GM18520 (cell line): ENCODE measurements around the gene STRADB.
"Not testable (repeated sequence)": the region's sequence is repeated elsewhere in the genome, so short reads cannot be mapped to it uniquely, and the experiment has no call there.

ENCODE experiments used
- ATAC-seq: cut with Tn5 transposase; IDR thresholded peaks from one replicate; pipeline ENCODE4 v1.9.1; 2021; ENCODE audit not compliant: unreplicated experiment

STRADB gene, protein sequence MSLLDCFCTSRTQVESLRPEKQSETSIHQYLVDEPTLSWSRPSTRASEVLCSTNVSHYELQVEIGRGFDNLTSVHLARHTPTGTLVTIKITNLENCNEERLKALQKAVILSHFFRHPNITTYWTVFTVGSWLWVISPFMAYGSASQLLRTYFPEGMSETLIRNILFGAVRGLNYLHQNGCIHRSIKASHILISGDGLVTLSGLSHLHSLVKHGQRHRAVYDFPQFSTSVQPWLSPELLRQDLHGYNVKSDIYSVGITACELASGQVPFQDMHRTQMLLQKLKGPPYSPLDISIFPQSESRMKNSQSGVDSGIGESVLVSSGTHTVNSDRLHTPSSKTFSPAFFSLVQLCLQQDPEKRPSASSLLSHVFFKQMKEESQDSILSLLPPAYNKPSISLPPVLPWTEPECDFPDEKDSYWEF

DNA sequence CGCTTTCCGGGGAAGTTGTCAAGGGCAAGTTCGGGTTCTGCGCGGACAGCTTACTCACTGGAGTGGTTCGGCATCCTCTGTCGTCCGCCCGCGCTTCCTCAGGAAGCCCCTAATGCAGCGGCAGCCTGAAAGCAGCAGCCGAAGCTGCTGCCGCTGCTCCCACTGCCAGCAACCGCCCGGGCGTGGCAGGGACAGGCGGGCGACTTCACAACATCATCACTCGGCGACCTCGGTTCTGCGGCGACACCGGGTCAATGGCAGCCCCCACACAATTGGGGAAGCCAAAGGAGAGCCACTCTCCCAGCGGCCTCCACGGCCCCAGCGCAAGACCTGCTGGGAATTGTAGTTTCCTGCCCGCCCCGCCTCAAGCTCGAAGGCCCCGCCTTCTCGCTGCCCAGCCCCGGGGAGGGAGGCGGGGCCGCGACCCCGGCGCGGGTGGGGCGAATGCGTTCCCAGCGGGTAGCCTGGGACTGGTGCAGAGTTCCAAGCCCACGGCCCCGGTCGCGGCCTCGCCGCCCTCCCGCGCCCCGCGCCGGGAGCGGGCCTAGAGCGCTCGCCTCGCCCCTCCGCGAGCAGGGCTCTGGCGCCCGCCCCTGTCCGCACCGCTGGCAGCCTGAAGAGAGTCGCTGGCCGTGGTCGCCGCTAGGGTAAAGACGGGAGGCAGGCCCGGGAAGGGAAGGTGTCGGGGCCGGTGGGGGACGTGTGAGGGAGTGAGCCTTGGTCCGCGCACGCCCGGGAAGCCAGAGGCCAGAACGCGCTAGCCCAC lies at the start of gene STRADB, which contains the start of gene TRAK2:
Gene STRADB, plus strand, starts transcription at position 449 of the 766 bp plus-strand sequence. CDS start 3,101 bp downstream, outside the sequence.
Gene TRAK2, minus strand, starts transcription at position 167 of the 766 bp plus-strand sequence. CDS start 30,951 bp downstream, outside the sequence.
- ATAC-seq, result peak; percentile 93

DNA sequence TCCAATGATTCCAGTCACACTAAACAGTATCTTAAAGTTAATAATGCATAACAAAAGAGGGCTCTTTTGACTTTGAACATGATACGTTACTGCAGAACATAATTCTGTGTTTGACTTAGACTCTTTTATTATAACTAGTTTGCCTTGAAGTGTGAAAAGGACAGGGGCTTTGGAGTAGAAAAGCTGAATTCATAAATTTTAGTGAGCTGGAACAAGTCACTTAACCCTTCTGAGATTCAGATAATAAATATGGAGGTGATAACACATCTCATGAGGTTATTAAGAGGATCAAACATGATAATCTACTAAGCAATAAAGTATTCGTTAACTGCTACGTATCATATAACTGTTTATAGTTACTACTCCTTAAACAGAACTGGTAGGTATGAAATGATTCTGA lies 49.7 kb upstream of the STRADB start:
- ATAC-seq, result no peak

DNA sequence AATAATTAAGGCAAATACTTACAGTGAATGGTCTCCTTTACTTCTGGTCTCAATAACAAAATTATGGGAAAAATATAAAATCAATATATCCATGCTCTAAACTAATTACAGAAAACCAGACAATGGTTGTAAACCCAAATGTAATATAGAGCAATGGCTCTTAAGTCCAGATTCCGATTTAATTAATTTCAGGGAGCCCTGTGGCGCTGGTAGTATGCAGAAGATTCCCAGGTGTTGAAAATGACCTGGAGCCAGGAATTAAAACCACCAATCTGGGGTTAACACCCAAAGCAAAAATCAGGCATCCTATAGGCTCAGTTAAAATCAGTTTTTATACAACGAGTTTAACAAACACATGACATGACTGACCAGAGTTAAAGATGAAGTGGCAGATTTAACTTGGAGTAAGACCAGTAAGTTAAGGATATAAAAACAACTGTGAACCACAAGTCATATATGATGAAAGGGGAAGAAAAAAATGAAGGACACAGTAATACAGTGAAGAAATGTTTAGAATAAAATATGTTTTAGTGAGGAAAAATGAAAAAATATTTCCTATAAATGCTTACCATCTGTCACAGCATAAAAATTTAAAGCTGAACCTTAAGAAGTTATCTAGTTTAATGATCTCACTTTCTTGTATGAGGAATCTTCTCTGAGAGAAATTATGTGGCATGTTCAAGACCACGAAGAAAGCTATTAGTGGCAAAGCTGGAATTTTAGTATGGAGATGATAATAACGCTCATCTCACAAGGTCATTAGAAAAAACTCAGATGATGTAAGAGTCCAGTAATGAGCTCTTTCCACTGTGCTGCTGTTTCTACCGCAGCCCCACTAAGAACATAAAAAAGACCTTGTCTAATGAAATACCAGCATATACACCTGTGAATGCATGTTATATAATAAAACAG lies 48.6 kb upstream of the STRADB start:
- ATAC-seq, result no peak

DNA sequence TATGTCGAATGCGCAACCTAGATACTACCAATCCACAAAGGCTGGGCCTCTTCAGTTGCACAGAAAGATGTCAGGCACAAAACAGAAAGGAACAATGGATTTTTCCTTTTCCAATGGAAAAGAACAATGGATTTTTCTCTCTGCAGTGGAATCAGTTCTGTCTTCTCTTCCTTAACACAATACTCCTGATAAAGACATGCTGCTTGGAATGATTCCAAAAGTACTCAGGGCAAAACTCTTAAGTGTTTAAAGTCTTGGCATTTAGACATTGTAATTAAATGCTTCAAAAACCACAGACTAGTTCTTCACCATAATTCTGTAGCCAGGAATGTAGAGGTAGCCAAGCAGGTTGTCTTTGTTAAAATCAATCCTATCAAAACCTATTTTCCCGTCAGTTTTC lies 47.7 kb upstream of the STRADB start:
- ATAC-seq, result no peak

DNA sequence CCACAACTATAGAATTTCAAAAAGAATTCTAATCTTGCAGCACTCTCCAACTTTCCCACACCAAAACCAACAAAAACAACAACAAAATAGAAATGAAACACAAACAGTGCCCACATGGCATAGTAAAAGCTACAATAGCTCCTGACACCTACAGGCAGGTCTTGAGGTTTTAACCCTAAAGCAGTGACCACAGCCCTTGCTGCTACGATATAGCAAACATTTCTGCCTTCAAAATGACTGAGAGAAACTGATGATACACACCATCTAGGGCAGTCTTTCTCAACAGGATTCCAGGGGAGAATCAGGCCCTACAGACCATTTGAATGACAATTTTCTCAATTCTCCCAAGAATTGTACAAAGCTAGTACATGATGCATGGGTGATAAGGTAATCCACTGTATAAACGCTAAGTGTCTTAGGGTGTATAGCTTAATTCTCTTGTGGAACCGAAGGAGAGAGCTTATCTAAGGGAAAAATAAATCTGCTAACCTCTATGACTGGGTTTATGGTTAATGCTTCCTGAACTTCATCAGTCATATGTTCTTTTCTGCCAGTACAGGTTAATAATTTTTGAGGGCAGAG lies 46.8 kb upstream of the STRADB start:
- no peak for ATAC-seq

DNA sequence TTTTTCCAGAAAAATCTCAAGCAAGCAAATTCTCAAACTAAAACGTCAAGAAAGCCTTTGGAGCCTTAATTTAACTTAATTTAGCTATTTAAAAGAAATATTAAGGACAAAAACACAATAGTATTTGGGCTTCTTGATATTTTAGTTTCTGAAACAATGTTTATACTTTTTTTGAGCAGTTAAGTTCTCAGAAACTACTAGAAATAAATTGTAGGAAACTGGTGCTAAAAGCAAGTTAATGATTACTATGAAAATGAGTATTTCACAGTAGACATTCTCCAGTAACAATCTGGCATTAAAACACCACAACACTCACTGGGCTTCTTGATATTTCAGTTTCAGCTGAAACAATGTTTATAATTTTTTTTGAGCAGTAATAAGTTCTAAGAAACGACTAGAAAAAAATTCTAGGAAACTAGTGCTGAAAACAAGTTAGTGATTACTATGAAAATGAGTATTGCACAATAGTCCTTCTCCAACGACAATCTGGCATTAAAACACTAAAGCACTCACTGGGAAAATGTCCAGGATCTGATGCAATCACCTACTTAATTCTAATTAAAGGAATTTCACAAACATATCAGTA lies 45.4 kb upstream of the STRADB start:
- no peak for ATAC-seq

DNA sequence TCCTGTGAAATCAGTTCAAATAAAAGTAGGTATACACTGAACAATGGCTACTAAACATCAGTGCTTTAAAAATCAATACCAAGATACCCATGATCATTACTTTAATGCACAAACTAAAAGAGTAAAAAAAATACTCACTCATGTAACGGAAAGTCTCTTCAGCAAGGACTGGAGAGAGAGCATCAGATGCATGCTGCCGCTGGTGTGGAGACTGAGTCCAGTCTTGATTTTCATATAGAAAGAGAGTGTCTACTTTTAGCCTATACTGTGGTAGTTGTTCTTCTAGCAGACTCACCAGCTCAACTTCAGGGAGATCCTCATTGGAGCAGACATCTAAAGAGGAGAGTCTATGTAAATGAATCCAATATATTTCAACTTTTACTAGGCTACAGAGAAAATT lies 44.3 kb upstream of the STRADB start:
- ATAC-seq, result no peak

DNA sequence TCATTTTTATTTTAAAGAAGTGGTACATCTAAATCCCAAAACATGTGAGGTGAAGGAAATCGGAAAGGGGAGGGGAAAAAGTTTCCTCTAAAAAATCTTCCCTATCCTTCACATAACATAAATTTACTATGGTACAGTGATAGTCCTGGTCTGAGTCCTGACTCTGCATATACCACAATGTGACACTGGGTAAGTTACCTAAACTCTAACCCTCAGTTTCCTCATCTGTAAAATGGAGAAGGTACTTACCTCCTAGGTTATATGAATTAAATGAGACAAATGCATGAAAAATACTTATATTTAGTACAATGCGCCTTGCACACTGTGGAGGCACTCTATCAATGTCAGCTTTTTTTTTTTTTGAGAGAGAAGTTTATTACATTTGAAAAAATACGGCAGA lies 42.6 kb upstream of the STRADB start:
- ATAC-seq, result no peak

DNA sequence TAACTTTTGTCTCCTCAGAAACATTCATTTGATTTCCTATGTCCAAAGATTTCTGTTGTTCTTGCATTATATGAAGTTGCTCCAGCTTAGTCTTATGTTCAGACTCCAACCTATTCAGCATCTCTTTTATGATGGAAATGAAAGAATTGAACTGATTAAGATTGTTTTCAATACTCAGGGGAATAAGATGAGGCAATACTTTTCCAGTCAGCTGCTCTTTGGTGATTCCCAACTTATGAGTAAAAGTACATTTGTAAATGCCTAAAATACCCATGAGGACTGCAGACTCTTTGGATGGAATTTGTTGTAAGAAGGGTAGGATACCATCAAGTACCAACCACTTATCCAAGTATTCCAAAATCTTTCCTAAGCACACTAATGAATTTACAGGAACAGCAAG lies 40.1 kb upstream of the STRADB start:
- no peak for ATAC-seq

DNA sequence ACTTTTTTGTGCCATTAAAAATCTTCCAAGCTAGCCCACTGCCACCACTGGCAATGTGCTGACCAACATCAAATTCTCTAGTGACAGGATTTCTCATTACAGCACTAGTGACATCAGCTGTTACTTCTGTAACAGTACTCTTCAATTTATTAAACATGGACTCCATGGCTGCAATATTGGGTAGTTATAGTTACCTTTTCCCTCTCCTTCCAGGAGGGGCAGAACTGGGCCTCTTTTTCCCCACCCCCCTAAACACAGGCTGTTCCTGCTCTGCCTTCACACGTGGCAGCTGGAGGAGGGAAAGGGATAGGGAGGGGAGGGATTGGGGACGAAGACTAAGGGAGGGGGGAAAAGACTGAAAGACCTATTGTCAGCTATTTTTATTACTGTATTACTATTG lies 38.4 kb upstream of the STRADB start:
- no peak for ATAC-seq

DNA sequence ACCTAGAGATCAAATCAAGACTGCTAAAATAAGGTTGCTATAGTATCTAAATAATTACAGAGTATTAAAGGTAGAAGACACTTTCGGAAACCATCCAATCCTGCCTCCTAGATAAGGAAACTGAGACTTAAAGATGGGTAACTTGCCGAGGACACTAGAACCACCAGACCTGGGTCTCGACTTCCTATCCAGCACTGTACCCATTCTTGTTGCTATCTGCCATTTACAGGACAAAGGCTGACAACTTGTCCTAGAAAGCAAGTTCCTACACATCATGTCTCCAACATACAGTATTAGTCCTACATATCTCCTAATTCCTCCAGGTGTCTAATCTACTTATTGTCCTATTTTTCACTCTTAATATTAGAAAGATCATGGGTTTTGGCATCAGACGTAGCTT lies 38.0 kb upstream of the STRADB start:
- no peak for ATAC-seq

DNA sequence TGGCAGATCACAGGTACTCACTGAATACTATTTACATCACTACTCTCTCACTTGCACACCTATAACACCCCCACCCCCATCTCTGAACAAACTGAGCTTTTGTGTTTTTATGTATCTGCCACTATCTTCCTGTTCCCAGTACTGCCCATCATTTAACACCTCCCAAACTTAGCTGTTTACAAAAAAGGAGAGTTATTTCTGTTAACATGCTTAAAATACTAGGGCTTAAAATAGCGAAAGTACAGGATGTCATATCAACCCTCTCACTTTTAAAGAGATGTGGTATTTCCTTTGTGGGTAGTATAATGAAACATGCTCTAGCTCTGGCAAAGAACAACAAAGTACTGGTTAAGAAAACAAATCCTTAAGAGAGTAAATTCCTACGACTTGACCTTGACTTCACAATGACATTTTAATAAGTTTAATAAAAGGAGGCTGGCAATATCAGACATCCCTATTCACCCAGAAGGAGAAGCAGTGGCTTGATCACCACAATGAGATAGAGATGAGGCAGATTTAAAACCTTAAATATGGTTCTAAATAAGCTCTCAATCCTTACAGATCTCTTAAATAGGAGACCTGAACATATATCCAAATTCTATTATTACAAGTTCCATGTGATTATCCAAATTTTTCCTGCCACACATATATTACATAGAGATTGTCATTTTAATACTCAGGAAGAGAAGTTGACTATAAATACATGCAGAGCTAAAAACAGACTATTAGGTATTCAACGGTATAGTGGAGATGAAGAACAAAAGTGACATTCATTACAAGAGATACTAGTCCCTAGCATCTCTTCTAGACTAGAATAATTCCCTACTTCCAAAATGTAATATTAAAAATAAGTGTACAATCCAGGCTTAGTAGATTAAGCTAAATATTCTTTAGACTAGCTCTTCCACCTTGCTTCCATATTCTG lies 37.2 kb upstream of the STRADB start:
- ATAC-seq, result peak; percentile 56

DNA sequence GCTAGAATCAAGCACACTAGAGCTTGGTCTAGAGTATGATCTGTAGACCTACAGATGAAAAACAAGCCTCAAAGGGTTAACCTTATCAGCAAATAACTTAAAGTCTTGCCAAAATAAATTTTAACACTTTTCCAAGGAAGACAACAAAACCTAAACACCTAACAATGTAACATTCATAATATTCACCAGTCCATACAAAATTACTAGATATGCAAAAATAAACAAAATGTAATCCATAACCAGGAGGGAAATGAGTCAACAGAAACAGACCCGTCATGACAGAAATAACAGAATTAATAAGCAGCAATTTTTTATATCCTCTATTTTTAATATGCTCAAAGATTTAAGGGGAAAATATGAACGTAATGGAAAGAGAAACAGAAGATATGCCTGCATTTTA lies 36.4 kb upstream of the STRADB start:
- ATAC-seq, result no peak

DNA sequence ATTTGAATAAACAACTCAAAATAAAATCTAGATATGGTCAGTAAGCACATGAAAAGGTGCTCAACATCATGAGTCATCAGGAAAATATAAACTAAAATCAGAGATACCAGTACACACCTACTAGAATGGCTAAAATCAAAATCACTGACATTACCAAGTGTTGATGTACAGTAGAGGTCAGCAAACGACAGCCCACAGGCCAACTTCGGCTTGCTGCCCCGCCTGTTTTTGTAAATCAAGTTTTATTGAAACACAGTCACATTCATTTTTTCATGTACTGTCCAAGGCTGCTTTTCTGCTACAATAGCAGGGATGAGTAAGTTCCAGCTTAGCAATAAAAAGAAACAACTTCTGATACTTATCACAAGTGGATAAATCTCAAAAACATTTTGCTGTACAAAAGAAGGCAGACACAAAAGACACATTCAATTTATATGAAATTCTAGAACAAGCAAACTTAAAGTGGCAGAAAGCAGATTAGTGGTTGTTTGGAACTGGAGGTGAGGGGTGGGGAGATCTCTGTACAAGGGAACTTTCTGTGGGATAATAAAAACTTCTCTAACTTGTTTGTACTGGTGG lies 32.4 kb upstream of the STRADB start:
- no peak for ATAC-seq

DNA sequence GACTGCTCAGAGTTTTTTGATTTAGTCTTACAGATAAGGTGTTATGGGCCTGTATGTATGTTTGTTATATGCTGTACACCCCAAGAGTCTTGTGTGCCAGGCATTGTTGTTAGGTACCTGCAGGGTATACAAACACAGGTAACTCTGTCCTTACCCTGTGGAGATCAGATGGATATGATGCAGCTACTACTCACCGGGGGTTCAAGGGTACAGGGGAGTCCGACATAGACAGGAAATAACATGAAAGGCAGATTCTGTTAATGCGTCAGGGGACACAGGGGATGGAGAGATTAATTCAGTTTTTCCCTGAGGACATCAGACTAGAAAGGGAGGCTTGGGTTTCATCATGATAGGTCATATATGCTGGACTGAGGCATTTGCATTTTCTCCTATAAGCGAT lies 31.6 kb upstream of the STRADB start:
- no peak for ATAC-seq

DNA sequence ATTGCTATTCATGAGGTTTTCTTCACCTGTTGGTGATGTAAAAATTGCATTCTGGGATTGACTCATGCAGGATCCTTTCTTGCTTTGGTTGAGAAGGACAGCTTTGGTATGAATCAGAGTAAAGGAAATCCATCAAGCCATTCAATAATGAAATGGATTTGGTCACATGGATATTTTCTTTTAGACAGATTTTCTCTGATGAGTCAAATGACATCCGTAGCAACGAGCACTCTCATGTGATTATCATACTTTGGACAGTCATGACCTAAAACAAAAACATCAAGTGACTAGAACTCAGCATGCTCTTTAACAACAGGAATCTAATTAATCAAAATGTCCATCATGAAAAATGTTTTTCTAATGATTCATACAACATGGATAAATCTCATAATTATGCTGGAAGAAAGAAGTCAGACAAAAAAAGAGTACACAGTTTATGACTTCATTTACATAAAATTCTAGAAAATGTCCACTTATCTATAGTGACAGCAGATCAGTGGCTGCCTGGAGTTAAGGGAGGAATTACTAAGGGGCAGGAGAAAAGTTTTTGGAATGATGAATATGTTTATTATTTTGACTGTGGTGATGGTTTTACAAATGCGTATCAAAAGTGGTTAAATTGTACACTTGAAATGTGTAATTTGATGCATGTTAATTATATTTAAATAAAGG lies 31.0 kb upstream of the STRADB start:
- no peak for ATAC-seq

DNA sequence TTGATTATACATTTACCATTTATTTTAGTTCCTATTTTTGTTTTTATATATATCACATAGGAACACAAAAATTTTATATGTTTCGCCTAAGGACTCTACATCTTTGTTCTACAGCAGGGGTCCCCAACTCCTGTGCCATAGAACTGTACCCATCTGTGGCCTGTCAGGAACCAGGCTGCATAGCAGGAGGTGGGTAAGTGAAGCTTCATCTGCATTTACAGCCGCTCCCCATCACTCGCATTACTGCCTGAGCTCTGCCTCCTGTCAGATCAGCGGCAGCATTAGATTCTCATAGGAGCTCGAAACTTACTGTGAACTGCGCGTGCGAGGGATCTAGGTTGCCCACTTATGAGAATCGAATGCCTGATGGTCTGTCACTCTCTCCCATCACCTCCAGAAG lies 25.6 kb upstream of the STRADB start:
- ATAC-seq, result no peak

DNA sequence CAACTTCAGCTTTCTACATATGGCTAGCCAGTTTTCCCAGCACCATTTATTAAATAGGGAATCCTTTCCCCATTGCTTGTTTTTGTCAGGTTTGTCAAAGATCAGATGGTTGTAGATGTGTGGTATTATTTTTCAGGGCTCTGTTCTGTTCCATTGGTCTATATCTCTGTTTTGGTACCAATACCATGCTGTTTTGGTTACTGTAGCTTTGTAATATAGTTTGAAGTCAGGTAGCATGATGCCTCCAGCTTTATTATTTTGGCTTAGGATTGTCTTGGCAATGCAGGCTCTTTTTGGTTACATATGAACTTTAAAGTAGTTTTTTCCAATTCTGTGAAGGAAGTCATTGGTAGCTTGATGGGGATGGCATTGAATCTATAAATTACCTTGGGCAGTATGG lies 23.2 kb upstream of the STRADB start:
- not testable (repeated sequence) for ATAC-seq
